RPMI7951 (cell line): ENCODE measurements around the gene TMEM213. TPM values are rescaled to one million over a fixed set of nuclear protein-coding genes. Genes with fewer than 3 reads are reported as not detected.

Experiments used
- DNase-seq: peaks from one replicate; pipeline ENCODE4 v3.0.0-alpha.2; 2012; ENCODE audit warnings: low read depth
- total RNA-seq: library from RNA; depleted of rRNA; stranded (reverse); fragments of >200 nt; shearing (Covaris generic); gene quantifications from 2 replicates; pipeline ENCODE4 v1.2.3, GENCODE V29; 2014; rRNA removed

Gene TMEM213
- total RNA-seq, 1 experiment from 2014 or later = not detected

DNA sequence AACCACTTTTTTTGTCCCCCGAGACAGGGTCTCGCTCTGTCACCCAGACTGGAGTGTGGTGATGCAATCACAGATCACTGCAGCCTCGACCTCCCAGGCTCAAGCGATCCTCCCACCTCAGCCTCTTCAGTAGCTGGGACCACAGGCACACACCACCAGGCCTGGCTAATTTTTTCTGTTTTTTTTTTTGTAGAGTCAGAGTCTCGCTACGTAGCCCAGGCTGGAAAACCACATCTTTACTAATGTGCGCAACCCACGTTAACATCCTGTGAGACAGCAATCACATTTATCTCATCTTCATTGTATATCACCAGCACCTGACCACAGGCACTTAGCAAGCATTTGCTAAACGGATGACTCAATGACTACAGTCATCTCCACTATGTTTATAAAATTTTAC is 78.0 kb downstream of the TMEM213 start:
- DNase-seq = peak; percentile 96

- DNase-seq = no peak
Measured at GRCh38 chr7:138876326-138876725, 78.5 kb downstream of the TMEM213 start.

GRCh38 chr7:138878051-138878450 is 80.3 kb downstream of the TMEM213 start:
- no peak for DNase-seq

GRCh38 chr7:138878856-138879255 is 81.1 kb downstream of the TMEM213 start:
- no peak for DNase-seq

DNA sequence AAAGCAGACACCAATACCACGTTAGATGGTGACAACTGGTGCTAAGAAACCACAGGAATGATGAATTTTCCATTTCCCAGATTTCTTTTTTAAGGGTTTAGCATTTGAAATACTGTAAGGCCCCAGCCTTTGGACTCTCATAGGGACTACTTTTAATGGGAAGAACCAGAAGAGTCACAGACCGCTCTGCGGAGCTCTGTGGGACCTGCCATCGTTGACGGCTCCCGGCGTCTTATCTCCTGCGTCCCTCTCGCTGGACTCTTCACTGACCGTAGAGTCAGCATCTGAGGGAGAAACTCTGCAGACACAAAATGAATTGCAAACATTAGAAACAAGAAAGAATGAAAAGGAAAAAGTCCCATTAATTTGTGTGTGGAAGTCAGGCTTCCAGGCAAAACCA is 81.6 kb downstream of the TMEM213 start:
- DNase-seq = no peak

DNA sequence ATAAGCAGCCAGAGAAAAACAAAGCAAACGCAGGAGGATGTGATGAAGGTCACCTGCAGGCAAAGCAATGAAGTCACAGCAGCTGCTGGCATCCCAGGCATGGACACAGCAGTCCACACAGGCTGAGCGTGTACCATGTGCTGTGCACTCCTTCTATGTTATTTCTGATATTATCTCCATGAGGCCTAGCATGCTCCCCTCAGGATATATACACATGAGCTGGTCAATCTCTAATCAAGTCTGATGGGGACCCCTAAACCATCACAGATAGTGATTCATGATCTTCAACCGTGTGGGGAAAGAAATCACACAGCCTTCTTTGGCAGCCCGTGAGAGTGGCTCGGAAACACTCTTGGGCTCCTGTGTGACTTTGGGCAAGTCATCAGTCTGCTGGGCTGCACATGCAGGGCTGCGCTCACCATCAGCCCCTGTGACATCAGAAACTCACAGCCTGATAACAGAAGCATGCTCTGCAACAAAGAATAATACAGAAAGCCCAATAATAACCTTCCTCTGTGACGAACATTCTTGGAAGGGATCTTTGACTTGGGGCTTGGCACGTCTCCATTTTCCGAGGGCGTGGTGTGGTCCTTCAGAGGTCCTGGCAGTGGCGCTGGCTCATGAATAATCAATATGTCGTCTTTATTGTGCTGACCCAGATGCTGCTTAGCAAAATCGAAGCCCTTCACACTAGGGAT is 83.2 kb downstream of the TMEM213 start:
- DNase-seq = no peak

GRCh38 chr7:138881579-138882188 is 83.9 kb downstream of the TMEM213 start:
- DNase-seq = peak; percentile 34

GRCh38 chr7:138882249-138882648 is 84.5 kb downstream of the TMEM213 start:
- DNase-seq = no peak

DNA sequence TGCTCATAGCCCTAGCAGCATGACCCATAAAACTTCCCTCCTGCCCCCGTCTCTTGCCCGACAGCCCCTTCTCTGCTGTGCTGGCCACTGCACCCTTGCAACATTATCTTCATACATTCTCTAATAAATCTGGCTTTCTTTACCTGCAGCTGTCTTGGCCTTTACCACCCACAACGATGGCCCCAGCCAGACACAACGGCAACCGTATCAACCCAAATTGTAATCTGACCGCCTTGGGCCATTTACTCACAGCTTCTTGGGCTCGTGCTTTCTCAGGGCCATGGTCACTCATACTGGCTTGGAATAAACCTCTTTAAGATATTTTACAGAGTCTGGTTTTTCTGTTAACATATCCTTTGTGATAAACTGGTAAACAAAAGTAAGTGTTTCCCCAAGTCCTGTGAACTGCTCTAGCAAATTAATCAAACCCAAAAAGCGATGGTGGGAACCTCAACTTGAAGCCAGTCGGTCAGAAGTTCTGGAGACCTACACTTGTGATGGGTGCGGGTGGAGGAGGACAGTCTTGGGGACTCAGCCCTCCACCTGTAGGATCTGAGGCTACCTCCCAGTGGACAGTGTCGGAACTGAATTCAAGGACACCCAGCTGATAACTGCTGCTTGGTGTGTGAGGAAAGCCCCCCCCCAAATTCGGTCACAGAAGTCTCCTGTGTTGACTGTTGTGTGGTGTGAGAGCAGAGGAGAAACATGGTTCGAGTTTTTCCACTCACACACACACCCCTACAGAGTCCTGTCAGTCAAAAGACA is 87.8 kb downstream of the TMEM213 start:
- DNase-seq = peak; percentile 68

GRCh38 chr7:138886501-138886917 is 88.7 kb downstream of the TMEM213 start:
- DNase-seq = peak; percentile 79

- DNase-seq = no peak
Measured at GRCh38 chr7:138887085-138887710, 89.4 kb downstream of the TMEM213 start.

Other genes with a start within 250 kb of the TMEM213 start
- gene SVOPL, start 96.6 kb upstream of the TMEM213 start, total RNA-seq = not detected in 2 replicates
- not detected in 2 replicates for gene ATP6V0A4, start 202 bp downstream of the TMEM213 start, total RNA-seq
- 4.1 and 6.4 TPM in 2 replicates for gene KIAA1549, start 183.4 kb downstream of the TMEM213 start, total RNA-seq
- gene ZC3HAV1L, start 238.0 kb downstream of the TMEM213 start, total RNA-seq = 11.4 and 15.8 TPM in 2 replicates